ENCODE data around the gene OR10P1. TPM values are rescaled to one million over a fixed set of nuclear protein-coding genes. Genes with fewer than 3 reads are reported as not detected.

Gene OR10P1
- total RNA-seq, 2 experiments from 2014 or later = not detected

- no peak overlapping the region for H3K27ac ChIP-seq (ENCODE audit: low read depth, low read length, poor library complexity, severe bottlenecking)
- H3K4me3 ChIP-seq (ENCODE audit: low read depth, low read length, poor library complexity, severe bottlenecking) = no peak overlapping the region
- 0 out of 2 replicates have a peak, but pooled peaks cover 4% of the 10 kb centered on the region for H3K9me3 ChIP-seq (ENCODE audit: low read length)
- H3K4me2 ChIP-seq (ENCODE audit: low read length) = no peak overlapping the region
- no peaks in the 10 kb centered on the region for H3K36me3 ChIP-seq (ENCODE audit: insufficient read depth, low read length)
- H3K4me1 ChIP-seq (ENCODE audit: insufficient read depth, low read length, poor library complexity, severe bottlenecking) = no peaks in the 10 kb centered on the region
- TF ChIP-seq, protein P1, sequence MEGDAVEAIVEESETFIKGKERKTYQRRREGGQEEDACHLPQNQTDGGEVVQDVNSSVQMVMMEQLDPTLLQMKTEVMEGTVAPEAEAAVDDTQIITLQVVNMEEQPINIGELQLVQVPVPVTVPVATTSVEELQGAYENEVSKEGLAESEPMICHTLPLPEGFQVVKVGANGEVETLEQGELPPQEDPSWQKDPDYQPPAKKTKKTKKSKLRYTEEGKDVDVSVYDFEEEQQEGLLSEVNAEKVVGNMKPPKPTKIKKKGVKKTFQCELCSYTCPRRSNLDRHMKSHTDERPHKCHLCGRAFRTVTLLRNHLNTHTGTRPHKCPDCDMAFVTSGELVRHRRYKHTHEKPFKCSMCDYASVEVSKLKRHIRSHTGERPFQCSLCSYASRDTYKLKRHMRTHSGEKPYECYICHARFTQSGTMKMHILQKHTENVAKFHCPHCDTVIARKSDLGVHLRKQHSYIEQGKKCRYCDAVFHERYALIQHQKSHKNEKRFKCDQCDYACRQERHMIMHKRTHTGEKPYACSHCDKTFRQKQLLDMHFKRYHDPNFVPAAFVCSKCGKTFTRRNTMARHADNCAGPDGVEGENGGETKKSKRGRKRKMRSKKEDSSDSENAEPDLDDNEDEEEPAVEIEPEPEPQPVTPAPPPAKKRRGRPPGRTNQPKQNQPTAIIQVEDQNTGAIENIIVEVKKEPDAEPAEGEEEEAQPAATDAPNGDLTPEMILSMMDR (conservative IDR thresholded peaks at IDR 0.05; ENCODE audit: low read length) = no peak
- no peak for TF ChIP-seq EZH2phosphoT487 (IDR thresholded peaks at IDR 0.05; ENCODE audit: borderline replicate concordance, low read depth, low read length)
- no peak overlapping the region for H2AFZ ChIP-seq (ENCODE audit: low read length)
- DNase-seq (ENCODE audit: low spot score) = no peak
- H3K79me2 ChIP-seq (ENCODE audit: insufficient read depth, low read depth, low read length) = no peaks in the 10 kb centered on the region
- no TSS peak for BruUV-seq (replicated peaks)
- H3K9me2 ChIP-seq (ENCODE audit: insufficient read depth, low read length) = no peaks in the 10 kb centered on the region
- CTCF ChIA-PET (ENCODE audit: unreplicated experiment) = interaction anchor here (0.7 kb wide), 1 partner anchor 16 kb away, joined by 3 read pairs; no protein-coding TSS in a partner anchor
- no peaks in the 10 kb centered on the region for H4K20me1 ChIP-seq (ENCODE audit: insufficient read depth, low read length)
- intact Hi-C loops (cut with micrococcal nuclease; ENCODE audit: unreplicated experiment) = no loop called here
- POLR2A ChIA-PET = no interaction called here
These were observed 21.5 kb downstream of the OR10P1 start for GRCh38 chr12:55658212-55658611.

DNA sequence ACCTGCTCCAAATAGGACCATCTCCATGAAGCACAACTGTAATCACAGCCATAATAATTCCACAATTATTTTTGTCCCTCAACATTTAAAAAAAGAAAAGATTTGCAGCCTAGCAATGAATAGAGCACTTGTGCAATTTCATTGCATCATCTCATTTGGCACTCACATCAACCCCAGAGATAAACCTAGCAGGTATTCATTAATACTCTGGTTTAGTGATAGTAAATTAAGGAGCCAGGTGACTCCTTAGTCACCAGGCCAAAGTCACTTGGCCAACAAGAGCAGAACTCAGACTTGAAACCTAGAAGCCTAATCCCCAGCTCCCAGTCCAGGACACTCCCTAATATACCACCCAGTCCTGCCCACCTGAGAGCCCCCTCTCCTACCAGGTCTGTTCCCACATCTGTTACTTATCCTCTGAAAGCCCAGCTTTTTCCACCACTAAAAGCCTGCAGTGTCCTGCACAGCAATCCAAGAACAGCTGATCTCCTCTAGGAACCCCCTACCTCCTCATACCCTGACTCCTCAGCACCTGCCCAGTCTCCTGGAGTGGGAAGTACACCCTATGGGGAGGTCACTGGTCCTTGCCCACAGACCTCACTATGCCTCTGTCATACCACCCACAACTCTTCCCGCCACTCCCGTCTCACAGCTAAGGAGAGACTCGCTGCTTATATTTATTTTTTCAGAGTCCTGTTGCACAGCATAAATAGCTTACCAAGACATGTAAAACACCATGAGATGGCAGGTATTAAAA is 22.1 kb downstream of the OR10P1 start:
- ChIA-PET CTCF (ENCODE audit: unreplicated experiment) (no interaction called here), POLR2A (no interaction called here)
- Histone ChIP-seq H3K4me1 (ENCODE audit: insufficient read depth, low read length, poor library complexity, severe bottlenecking) (no peaks in the 10 kb centered on the region), H4K20me1 (ENCODE audit: insufficient read depth, low read length) (no peaks in the 10 kb centered on the region), H3K9me3 (ENCODE audit: low read length) (0 out of 2 replicates have a peak, but pooled peaks cover under 1% of the 10 kb centered on the region), H3K4me3 (ENCODE audit: low read depth, low read length, poor library complexity, severe bottlenecking) (no peak overlapping the region), H3K27ac (ENCODE audit: low read depth, low read length, poor library complexity, severe bottlenecking) (no peak overlapping the region), H3K4me2 (ENCODE audit: low read length) (no peak overlapping the region), H3K36me3 (ENCODE audit: insufficient read depth, low read length) (no peaks in the 10 kb centered on the region), H3K79me2 (ENCODE audit: insufficient read depth, low read depth, low read length) (no peaks in the 10 kb centered on the region), H2AFZ (ENCODE audit: low read length) (no peak overlapping the region), H3K9me2 (ENCODE audit: insufficient read depth, low read length) (no peaks in the 10 kb centered on the region)
- no peak for TF ChIP-seq EZH2phosphoT487 (IDR thresholded peaks at IDR 0.05; ENCODE audit: borderline replicate concordance, low read depth, low read length)
- TF ChIP-seq, protein P1 (conservative IDR thresholded peaks at IDR 0.05; ENCODE audit: low read length) = no peak
- no TSS peak for BruUV-seq (replicated peaks)
- intact Hi-C loops (cut with micrococcal nuclease; ENCODE audit: unreplicated experiment) = loop anchor here (1.0 kb wide), 2 partner anchors 62 to 78 kb away; no protein-coding TSS in a partner anchor
- no peak for DNase-seq (ENCODE audit: low spot score)

Measured in OCI-LY7 (cell line).